Measurements from ENCODE around the gene ZNF414.
"Not testable (repeated sequence)": the region's sequence is repeated elsewhere in the genome, so short reads cannot be mapped to it uniquely, and the experiment has no call there.

Gene ZNF414

DNA sequence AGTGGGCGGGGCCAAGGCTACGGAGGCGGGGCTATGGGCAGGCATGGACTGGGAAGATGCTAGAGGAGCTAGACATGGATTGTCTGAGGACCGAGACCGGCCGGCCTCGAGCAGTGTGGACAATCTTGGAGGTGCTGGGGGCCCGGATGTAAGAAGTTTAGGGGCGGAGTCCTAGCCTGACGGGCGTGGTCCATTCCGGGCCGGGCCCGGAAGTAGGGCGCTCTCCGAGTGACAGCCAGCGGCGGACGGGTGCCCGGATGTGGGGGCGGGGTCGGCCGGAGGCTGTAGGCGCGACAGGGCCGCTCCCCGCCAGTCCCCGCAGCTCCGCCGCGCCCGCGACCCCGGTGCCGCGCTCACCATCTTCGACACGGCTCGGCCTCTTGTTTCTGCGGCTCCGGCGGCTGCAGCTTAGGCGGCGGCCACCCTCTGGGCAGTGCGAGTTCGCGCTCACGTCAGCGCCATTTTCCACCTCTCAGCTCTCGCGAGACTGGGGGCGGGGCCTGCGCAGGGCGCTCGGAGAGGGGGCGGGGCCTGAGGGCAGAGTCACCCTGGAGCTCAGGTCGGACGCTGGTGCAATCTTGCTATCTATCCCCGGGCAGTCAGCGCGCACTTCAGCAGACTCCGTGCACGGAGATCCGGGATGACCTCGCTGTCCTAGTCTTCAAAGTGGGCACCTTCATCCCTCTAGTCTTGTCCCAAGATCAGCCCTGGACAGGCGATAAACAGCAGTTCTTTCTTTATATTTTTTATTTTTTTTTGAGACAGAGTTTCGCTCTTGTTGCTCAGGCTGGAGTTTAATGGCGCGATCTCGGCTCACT is at the start of gene ZNF414:
ZNF414 (minus strand) TSS at position 481 of the 818 bp plus-strand sequence; CDS start at position 360, 121 bp downstream.
- DNase-seq (ENCODE audit: low spot score), result peak; percentile 93

DNA sequence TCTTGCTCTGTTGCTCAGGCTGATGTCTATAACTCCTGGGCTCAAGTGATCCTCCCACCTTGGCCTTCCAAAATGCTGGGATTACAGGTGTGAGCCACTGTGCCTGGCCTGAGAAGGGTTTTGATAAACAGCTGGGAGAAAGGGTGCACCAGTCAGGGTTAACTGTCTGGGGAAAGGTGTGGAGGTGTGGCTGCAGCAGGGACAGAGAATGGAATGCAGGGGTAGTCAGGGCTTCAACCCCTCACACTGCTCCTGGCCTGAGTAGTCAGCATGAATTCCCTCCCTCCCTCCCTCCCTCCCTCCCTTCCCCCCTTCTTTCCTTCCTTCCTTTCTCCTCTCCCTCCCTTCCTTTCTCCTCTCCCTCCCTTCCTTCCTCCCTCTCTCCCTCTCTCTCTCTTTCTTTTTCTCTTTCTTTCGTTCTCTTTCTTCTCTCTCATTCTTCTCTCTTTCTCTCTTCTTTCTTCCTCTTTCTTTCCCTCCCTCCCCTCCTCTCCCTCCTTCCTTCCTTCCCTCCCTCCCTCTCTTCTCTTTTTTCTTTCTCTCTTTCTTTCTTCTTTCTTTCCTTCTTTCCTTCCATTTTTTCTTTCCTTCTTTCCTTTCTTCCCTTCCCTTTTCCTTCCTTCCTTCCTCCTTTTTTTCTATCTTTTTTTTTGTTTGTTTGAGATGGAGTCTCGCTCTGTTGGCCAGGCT is 47.3 kb upstream of the ZNF414 start:
- DNase-seq (ENCODE audit: low spot score), result no peak

DNA sequence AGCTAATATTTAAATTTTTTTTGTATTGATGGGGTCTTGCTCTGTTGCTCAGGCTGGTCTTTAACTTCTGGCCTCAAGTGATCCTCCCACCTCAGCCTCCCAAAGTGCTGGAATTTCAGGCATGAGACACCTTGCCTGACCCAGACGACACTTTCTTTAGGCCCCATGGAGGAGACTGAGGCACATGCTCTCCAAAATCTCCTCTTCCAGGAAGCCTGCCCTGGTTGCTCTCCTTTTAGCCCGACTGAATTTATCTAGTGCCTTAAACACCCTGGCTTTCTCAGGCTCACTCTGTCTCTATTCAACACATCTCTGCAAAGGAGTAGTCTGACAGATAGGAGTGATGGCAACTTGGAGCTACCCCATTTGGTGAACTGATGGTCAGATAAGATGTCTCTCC is 44.4 kb upstream of the ZNF414 start:
- DNase-seq (ENCODE audit: low spot score), result no peak

- no peak for DNase-seq (ENCODE audit: low spot score)
Observed at GRCh38 chr19:8557642-8558238, 43.8 kb upstream of the ZNF414 start.

DNA sequence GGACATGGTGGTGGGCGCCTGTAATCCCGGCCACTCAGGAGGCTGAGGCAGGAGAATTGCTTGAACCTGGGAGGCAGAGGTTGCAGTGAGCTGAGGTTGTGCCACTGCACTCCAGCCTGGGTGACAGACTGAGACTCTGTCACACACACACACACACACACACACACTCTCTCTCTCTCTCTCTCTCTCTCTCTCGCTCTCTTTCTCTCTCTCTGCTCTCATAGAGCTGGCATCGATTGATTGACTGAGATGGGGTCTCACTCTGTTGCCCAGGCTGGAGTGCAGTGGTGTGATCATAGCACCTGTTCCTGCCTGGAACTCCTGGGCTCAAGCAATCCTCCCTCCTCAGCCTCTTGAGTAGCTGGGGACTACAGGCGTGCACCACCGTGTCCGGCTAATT is 39.8 kb upstream of the ZNF414 start:
- DNase-seq (ENCODE audit: low spot score), result not testable (repeated sequence)

- DNase-seq (ENCODE audit: low spot score), result peak; percentile 75
Observed at GRCh38 chr19:8552810-8553209, 38.8 kb upstream of the ZNF414 start.

- no peak for DNase-seq (ENCODE audit: low spot score)
Observed at GRCh38 chr19:8550070-8550469, 36.1 kb upstream of the ZNF414 start.

- DNase-seq (ENCODE audit: low spot score), result no peak
Observed at GRCh38 chr19:8545743-8546142, 31.8 kb upstream of the ZNF414 start.

GRCh38 chr19:8544168-8544567 is 30.2 kb upstream of the ZNF414 start:
- DNase-seq (ENCODE audit: low spot score), result no peak

DNA sequence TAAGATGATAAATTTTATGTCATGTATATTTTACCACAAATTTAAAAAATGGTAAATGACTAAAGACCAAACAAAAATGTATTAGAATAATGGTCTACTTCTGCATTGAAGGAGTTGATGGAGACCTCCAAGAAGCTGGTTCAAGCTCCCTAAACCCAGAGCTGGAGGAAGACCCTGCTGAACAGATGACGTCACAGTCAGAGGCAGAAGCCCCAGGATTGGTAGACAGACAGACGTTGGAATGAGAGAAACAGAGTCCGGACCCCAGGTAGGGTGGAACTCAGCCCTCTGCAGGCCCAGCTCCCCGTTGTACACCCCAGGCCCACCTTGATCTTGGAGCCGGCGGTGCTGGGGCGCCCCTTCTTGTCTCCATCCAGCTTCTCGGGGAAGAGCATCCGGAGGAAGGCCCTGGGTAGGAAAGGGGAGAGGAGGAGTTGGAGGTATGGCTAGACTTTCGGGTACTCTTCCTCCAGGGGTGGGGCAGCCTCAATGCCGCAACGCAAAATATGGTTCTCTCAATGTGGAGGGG is 25.7 kb upstream of the ZNF414 start:
- DNase-seq (ENCODE audit: low spot score), result no peak

GRCh38 chr19:8537099-8537498 is 23.1 kb upstream of the ZNF414 start:
- DNase-seq (ENCODE audit: low spot score), result no peak

- no peak for DNase-seq (ENCODE audit: low spot score)
Observed at GRCh38 chr19:8536282-8536681, 22.3 kb upstream of the ZNF414 start.

DNA sequence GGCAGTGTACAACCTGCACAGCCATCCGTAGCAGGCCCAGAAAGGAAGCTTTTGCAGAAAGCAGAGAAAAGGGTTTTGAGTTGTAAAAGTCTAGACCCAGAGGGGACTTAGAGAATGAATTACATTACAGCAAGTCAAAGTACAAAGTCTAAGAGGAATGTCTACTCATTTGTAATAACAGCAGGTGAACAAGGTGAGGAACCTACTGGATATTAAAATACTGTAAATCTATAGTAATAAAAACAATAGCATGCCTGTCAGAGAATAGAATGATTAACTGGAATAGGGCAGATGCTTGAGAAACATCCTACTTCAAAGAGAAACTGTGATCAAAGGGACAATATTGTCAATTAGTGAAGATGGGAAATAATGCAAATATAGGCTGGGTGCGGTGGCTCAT is 18.3 kb upstream of the ZNF414 start:
- peak; percentile 80 for DNase-seq (ENCODE audit: low spot score)

GRCh38 chr19:8531470-8531869 is 17.5 kb upstream of the ZNF414 start:
- DNase-seq (ENCODE audit: low spot score), result no peak

DNA sequence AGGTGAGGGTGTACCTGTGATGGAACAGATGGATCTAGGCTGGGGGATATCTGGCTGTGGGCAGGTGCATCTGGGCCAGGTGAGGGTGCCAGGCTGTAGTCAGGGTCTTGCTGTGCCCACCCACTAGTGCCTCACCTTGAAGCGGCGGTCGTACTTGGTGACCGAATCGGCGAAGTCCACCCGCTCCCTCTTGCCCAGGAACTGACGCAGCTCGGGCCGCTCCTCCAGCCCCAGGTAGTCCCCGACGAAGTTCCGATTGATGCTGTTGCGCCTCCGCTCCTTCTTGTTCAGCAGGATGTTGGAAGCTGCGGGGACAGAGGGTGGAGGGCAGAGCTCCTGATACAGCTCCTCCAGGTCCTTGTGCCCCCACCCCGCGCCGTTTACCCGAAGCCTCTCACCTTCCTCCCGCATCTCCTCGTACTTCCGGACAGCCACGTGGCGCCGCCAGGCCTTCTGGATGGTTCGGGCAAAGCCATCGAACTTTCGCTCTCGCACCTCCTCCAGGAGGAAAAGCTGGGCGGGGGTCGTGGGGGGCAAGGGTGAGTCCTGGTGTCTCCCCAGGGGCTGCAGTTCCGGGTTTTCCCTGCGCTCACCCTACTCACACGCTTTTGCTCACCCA is 16.2 kb upstream of the ZNF414 start:
- DNase-seq (ENCODE audit: low spot score), result no peak

GRCh38 chr19:8529369-8530006 is 15.5 kb upstream of the ZNF414 start:
- DNase-seq (ENCODE audit: low spot score), result no peak

GRCh38 chr19:8528500-8528899 is 14.5 kb upstream of the ZNF414 start:
- DNase-seq (ENCODE audit: low spot score), result no peak

DNA sequence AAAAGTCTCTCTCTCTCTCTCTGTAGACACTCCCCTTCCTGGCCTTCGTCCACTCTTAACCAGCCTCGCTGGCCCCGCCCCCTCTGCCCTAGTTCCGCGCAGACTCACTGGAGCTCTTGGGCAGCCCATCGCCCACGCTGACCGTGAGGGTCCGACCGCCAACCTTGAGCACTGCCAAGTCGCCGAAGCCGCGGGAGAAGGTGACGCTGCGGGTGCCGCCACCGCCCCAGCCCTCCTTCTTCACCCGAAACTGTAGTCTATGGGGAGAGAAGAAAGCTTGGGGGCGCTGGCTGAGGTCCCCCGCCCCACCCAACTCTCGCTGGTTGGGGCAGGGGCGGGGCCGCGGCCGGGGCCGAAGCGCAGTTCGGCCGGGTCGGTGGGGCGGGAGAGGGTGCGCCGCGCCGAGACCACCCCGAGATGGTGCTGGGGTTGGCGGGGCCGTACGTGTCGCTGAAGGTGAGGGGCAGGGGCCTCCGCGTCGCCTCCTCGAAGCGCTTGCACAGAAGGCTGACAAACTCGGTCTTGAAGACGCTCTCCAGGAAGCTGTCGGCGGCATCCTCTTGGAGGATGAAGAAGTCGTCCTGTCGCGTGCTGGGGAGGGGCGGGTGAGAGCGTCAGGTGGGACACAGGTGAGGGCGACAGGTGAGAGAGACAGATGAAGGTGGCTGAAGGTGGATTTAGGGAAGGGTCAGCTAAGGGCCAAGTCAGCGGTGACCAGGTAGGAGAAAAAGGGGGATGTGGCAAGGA is 12.6 kb upstream of the ZNF414 start:
- peak; percentile 87 for DNase-seq (ENCODE audit: low spot score)

DNA sequence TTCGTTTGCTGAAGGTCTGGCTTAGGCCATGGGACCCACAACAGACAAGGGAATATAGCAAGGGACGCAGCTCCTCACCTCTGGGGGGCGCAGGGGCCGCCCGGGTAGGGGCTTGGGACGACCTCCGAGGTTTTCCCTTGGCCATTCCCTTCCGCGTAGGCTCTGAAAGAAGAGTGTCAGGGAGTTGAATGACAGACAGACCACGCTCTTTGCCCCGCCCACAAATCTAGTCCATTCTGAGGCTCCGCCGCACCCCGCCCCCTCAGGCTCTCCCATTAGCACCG is 11.4 kb upstream of the ZNF414 start:
- no peak for DNase-seq (ENCODE audit: low spot score)

DNA sequence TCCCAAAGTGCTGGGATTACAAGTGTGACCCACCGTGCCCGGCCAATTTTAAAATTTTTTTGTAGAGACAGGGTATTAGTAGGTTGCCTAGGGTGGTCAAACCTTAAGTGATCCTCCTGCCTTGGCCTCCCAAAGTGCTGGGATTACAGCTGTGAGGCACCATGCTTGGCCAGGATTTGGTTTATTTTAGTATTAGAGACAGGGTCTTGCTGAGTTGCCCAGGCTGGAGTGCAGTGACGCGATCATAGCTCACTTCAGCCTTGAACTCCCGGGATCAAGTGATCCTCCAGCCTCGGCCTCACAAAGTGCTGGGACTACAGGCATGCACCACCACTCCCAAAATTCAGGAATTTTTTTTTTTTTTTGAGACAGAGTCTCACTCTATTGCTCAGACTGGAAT is 5.4 kb upstream of the ZNF414 start:
- DNase-seq (ENCODE audit: low spot score), result no peak

- DNase-seq (ENCODE audit: low spot score), result no peak
Observed at GRCh38 chr19:8518536-8518935, 4.6 kb upstream of the ZNF414 start.
